HCT116 (cell line): Measurements from ENCODE around the gene SLC43A3. TPM values are rescaled to one million over a fixed set of nuclear protein-coding genes. Genes with fewer than 3 reads are reported as not detected.

Experiments
- ATAC-seq: fragments of 200-7000 bp; cut with Tn5 transposase; 2 replicates; pipeline ENCODE4 v1.9.1; 2020; ENCODE audit warnings: mild to moderate bottlenecking, moderate library complexity
- BruUV-seq: library from RNA; stranded (reverse); fragments of 400-500 nt; replicated peaks from 2 replicates; lab custom pipeline; 2021; lab: Mats Ljungman, UMichigan
- CTCF ChIA-PET: fragments of 300-600 bp; sonication (Branson Sonifier 250); formaldehyde crosslinking; loops from one replicate; lab custom pipeline; 2021; ENCODE audit warnings: antibody characterized with exemption; lab: Charles Lee
- POLR2A ChIA-PET: fragments of 300-600, 350-600 bp; sonication (Branson Sonifier 250); formaldehyde crosslinking; loops from one replicate; lab custom pipeline; 2021; ENCODE audit warnings: antibody characterized with exemption; lab: Charles Lee
- RAD21 ChIA-PET, 2 experiments: fragments of 300-600 bp; sonication (Branson Sonifier 250); formaldehyde crosslinking; loops; one replicate each; lab custom pipeline; 2023; ENCODE audit warnings: low total read pairs in 2 of 2; ENCODE audit not compliant: uncharacterized antibody in 2 of 2, unreplicated experiment in 2 of 2, low non-redundant PET in 1 of 2; lab: Charles Lee
- DNase-seq: peaks from one replicate; pipeline ENCODE4 v3.0.0-alpha.2; 2010; ENCODE audit warnings: low read depth, low spot score
- H2AFZ ChIP-seq: fragments of 200-600 bp; shearing (Covaris generic), sonication (generic); 2 replicates; pipeline ENCODE4 v1.6.1; 2017; ENCODE audit warnings: low read depth, mixed run types, mixed read lengths, antibody characterized with exemption, low read length; ENCODE audit not compliant: poor library complexity, severe bottlenecking
- H3K27ac ChIP-seq: 2 replicates; pipeline ENCODE4 v1.5.1; 2012; ENCODE audit warnings: low read depth, low read length
- H3K27me3 ChIP-seq: fragments of 200-600 bp; sonication (generic); 2 replicates; pipeline ENCODE4 v1.6.1; 2016; ENCODE audit warnings: mixed run types, low read length, mixed read lengths; ENCODE audit not compliant: insufficient read depth
- H3K36me3 ChIP-seq, 2 experiments: fragments of 200-500 bp in 1 of 2; fragments of 200-600 bp in 1 of 2; sonication (Bioruptor generic) in 1 of 2; sonication (generic) in 1 of 2; 2 replicates each; pipeline versions ENCODE4 v1.5.1 to v1.6.1; 2014 to 2016; ENCODE audit warnings: low read length in 2 of 2, inconsistent platforms in 1 of 2, mixed read lengths in 1 of 2, mixed run types in 1 of 2; ENCODE audit not compliant: insufficient read depth in 2 of 2, control insufficient read depth in 1 of 2
- H3K4me1 ChIP-seq, 2 experiments: fragments of 200-600 bp in 1 of 2; sonication (generic) in 1 of 2; 2 replicates each; pipeline versions ENCODE4 v1.5.1 to v1.6.1; 2012 to 2017; ENCODE audit warnings: low read length in 2 of 2, inconsistent platforms in 1 of 2, mild to moderate bottlenecking in 1 of 2, mixed read lengths in 1 of 2, mixed run types in 1 of 2, moderate library complexity in 1 of 2; ENCODE audit not compliant: insufficient read depth in 2 of 2, control insufficient read depth in 1 of 2
- H3K4me2 ChIP-seq: fragments of 200-600 bp; sonication (generic); 2 replicates; pipeline ENCODE4 v1.6.1; 2017; ENCODE audit warnings: mixed run types, low read length, mixed read lengths
- H3K4me3 ChIP-seq, 2 experiments: fragments of 200-600 bp in 1 of 2; sonication (generic) in 1 of 2; replicated peaks in 1 of 2; 2 replicates each; pipeline ENCODE4 v1.5.1; 2011 to 2016; ENCODE audit warnings: low read length in 2 of 2, control low read depth in 1 of 2, low read depth in 1 of 2, mild to moderate bottlenecking in 1 of 2, mixed read lengths in 1 of 2, mixed run types in 1 of 2
- H3K79me2 ChIP-seq: fragments of 200-600 bp; sonication (generic); 2 replicates; pipeline ENCODE4 v1.6.1; 2017; ENCODE audit warnings: mild to moderate bottlenecking, mixed run types, low read length, moderate library complexity, mixed read lengths; ENCODE audit not compliant: insufficient read depth
- H3K9ac ChIP-seq: fragments of 200-600 bp; sonication (generic); 2 replicates; pipeline ENCODE4 v1.6.1; 2016; ENCODE audit warnings: low read length, mixed read lengths
- H3K9me2 ChIP-seq: fragments of 200-600 bp; sonication (generic), shearing (Covaris generic); 2 replicates; pipeline ENCODE4 v1.6.1; 2017; ENCODE audit warnings: mixed run types, mild to moderate bottlenecking, moderate library complexity; ENCODE audit not compliant: insufficient read depth
- H3K9me3 ChIP-seq, 2 experiments: fragments of 200-500 bp in 1 of 2; fragments of 200-600 bp in 1 of 2; sonication (Bioruptor generic) in 1 of 2; sonication (generic) in 1 of 2; 2 replicates each; pipeline ENCODE4 v1.6.1; 2014 to 2017; ENCODE audit warnings: low read length in 2 of 2, mixed read lengths in 2 of 2, inconsistent platforms in 1 of 2, low read depth in 1 of 2, mild to moderate bottlenecking in 1 of 2, mixed run types in 1 of 2, moderate library complexity in 1 of 2; ENCODE audit not compliant: control insufficient read depth in 1 of 2, insufficient read depth in 1 of 2
- H4K20me1 ChIP-seq: fragments of 200-600 bp; sonication (generic), shearing (Covaris generic); 2 replicates; pipeline ENCODE4 v1.6.1; 2017; ENCODE audit warnings: mixed run types, mild to moderate bottlenecking, moderate library complexity; ENCODE audit not compliant: insufficient read depth
- ATF3 ChIP-seq: IDR thresholded peaks from 2 replicates; pipeline ENCODE4 v1.6.1; 2012
- CBX3 ChIP-seq: IDR thresholded peaks from 2 replicates; pipeline ENCODE4 v1.6.1; 2012; ENCODE audit warnings: low read depth
- CEBPB ChIP-seq: IDR thresholded peaks from 2 replicates; pipeline ENCODE4 v1.6.1; 2012; ENCODE audit warnings: low read depth
- CTCF ChIP-seq, 3 experiments: fragments of 200-600 bp in 1 of 3; sonication (generic) in 1 of 3; IDR thresholded peaks in 2 of 3; conservative IDR thresholded peaks in 1 of 3; 2 replicates each; pipeline ENCODE4 v1.5.1; 2012 to 2017; ENCODE audit warnings: low read depth in 2 of 3, low read length in 2 of 3, antibody characterized with exemption in 1 of 3, borderline replicate concordance in 1 of 3, control low read depth in 1 of 3, mild to moderate bottlenecking in 1 of 3, mixed read lengths in 1 of 3, mixed run types in 1 of 3, moderate library complexity in 1 of 3; ENCODE audit not compliant: insufficient read depth in 1 of 3
- EGR1 ChIP-seq: IDR thresholded peaks from 2 replicates; pipeline ENCODE4 v1.6.1; 2012; ENCODE audit warnings: low read depth
- ELF1 ChIP-seq: IDR thresholded peaks from 2 replicates; pipeline ENCODE4 v1.6.1; 2012; ENCODE audit warnings: low read depth, borderline replicate concordance
- EZH2 ChIP-seq: fragments of 200-600 bp; sonication (generic); IDR thresholded peaks from 2 replicates; pipeline ENCODE4 v1.6.1; 2017; ENCODE audit warnings: antibody characterized with exemption, mixed run types
- EZH2phosphoT487 ChIP-seq: fragments of 200-600 bp; IDR thresholded peaks from 2 replicates; pipeline ENCODE4 v1.6.1; 2018; ENCODE audit warnings: antibody characterized with exemption, borderline replicate concordance
- FOSL1 ChIP-seq: IDR thresholded peaks from 2 replicates; pipeline ENCODE4 v1.6.1; 2012; ENCODE audit warnings: low read depth
- JUND ChIP-seq: IDR thresholded peaks from 2 replicates; pipeline ENCODE4 v1.6.1; 2012
- POLR2A ChIP-seq: IDR thresholded peaks from 2 replicates; pipeline ENCODE4 v1.7.0; 2011; ENCODE audit warnings: borderline replicate concordance; ENCODE audit not compliant: insufficient read depth, insufficient read length; ENCODE audit errors: extremely low read depth
- RAD21 ChIP-seq: IDR thresholded peaks from 2 replicates; pipeline ENCODE4 v1.6.1; 2012; ENCODE audit warnings: low read depth, mild to moderate bottlenecking
- SIN3A ChIP-seq: IDR thresholded peaks from 2 replicates; pipeline ENCODE4 v1.6.1; 2012; ENCODE audit warnings: low read depth
- TCF7L2 ChIP-seq: IDR thresholded peaks from 2 replicates; pipeline ENCODE4 v1.7.0; 2011; ENCODE audit warnings: borderline replicate concordance, inconsistent platforms; ENCODE audit not compliant: insufficient read depth, insufficient read length; ENCODE audit errors: extremely low read depth
- YY1 ChIP-seq: IDR thresholded peaks from 2 replicates; pipeline ENCODE4 v1.6.1; 2011; ENCODE audit warnings: low read length, low read depth, moderate library complexity, mild to moderate bottlenecking; ENCODE audit not compliant: insufficient replicate concordance; ENCODE audit errors: extremely low read depth
- ZFX ChIP-seq: fragments of 450-650 bp; IDR thresholded peaks from 2 replicates; pipeline ENCODE4 v1.6.1; 2017
- intact Hi-C: fragments of 100-400 bp; cut with micrococcal nuclease; formaldehyde crosslinking; loops from 2 replicates; pipeline ENCODE4 v1.10.0; 2022
- total RNA-seq: library from RNA; stranded (reverse); gene quantifications from one replicate; pipeline ENCODE4 v1.2.1, GENCODE V29; 2021; ENCODE audit not compliant: unreplicated experiment

Gene SLC43A3
- total RNA-seq, 1 experiment from 2014 or later: 36.9 TPM

DNA sequence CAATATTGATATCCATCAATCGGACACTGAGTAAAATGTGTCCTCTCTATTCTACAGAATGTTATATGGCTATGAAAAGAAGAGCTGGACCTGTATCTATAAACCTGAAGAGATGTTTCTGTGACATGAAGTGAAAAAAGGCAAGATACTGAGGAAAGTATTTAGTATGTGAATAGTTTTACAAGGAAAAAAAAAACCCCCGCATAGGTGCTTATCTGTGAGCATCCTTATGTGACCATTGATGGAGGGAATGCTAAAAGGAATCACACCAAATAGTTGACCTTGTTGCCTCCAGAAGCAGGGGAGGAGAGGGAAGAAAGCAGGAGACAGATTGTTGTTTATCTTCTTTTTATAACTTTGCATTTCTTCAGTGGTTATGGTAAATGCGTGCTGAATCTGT is 35.8 kb downstream of the SLC43A3 start:
- BruUV-seq: no TSS peak
- no peaks in the 10 kb centered on the region for H4K20me1 ChIP-seq
- RAD21 ChIA-PET: no interaction called here

DNA sequence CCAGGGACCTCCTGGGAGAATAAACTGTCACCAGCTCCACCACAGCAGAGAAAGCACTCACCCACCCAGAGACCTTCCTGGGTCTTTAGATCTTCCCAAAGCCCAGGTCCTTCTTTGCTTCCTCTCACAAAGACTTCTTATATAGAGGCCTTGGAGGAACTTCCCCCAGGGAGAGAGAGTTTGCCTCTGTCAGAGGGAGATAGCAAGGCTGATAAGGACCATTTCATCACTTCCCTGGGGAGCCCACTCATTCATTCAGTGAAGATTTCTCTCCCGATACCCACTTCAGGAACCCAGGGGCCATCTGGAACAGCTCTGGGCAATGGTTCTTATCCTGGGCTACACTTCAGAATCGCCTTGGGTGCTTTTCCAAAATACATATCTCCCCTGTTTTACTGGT is 36.4 kb downstream of the SLC43A3 start, which contains the start of gene PRG2:
TSS of gene PRG2 (minus strand) at position 116 of the 400 bp plus-strand sequence. CDS start 706 bp downstream, outside the sequence.
- H3K36me3 ChIP-seq: no peaks in the 10 kb centered on the region

More for the DNA sequence above, 35.8 kb downstream of the SLC43A3 start:
- ChIA-PET CTCF (no interaction called here), POLR2A (no interaction called here)
- H3K4me1 ChIP-seq: no peaks in the 10 kb centered on the region
- H3K36me3 ChIP-seq: no peaks in the 10 kb centered on the region
- no peak overlapping the region for H3K27ac ChIP-seq
- DNase-seq (no peak), ATAC-seq (no peak)
- H3K9me2 ChIP-seq: no peaks in the 10 kb centered on the region
- H3K4me3 ChIP-seq: no peak overlapping the region
- peaks cover 5% of the 10 kb centered on the region for H3K27me3 ChIP-seq
- H3K79me2 ChIP-seq: no peaks in the 10 kb centered on the region
- intact Hi-C loops: no loop called here
- no peak overlapping the region for H3K4me2 ChIP-seq
- H3K9ac ChIP-seq: no peak overlapping the region
- TF ChIP-seq TCF7L2: no peak
- TF ChIP-seq POLR2A: no peak
- TF ChIP-seq EZH2phosphoT487: no peak
- no peak for TF ChIP-seq ATF3
- TF ChIP-seq FOSL1: no peak
- no peak for TF ChIP-seq EZH2
- H2AFZ ChIP-seq: no peak overlapping the region
- H3K9me3 ChIP-seq: no peaks in the 10 kb centered on the region

More for the DNA sequence above, 36.4 kb downstream of the SLC43A3 start, which contains the start of gene PRG2:
- no TSS peak for BruUV-seq
- Histone ChIP-seq H2AFZ (no peak within 1 kb of the TSS), H3K4me1 (no peaks in the 10 kb centered on the region), H3K27ac (no peak within 1 kb of the TSS), H3K9me2 (no peaks in the 10 kb centered on the region), H3K79me2 (no peaks in the 10 kb centered on the region), H3K9ac (no peak within 1 kb of the TSS), H3K4me3 (no peak within 1 kb of the TSS), H3K4me2 (no peak within 1 kb of the TSS), H3K27me3 (peaks cover 5% of the 10 kb centered on the region), H4K20me1 (no peaks in the 10 kb centered on the region), H3K9me3 (no peaks in the 10 kb centered on the region)
- DNase-seq: no peak
- CTCF ChIA-PET: no interaction called here
- RAD21 ChIA-PET: no interaction called here
- intact Hi-C loops: no loop called here
- POLR2A ChIA-PET: no interaction called here
- TF ChIP-seq ELF1 (no peak), CBX3 (no peak), EZH2phosphoT487 (no peak), YY1 (no peak), RAD21 (no peak), SIN3A (no peak), CEBPB (no peak), EZH2 (no peak), CTCF (IDR thresholded peaks at IDR 0.05 in 2 of 3, conservative IDR thresholded peaks at IDR 0.05 in 1 of 3; ENCODE audit: borderline replicate concordance in 1 of 3, insufficient read depth in 1 of 3, low read depth in 2 of 3, low read length in 2 of 3) (no peak), JUND (no peak), EGR1 (no peak), ZFX (no peak)
- ATAC-seq: no peak
